WTC11 (cell line): Measurements from ENCODE around the gene MACROD2. TPM values are rescaled to one million over a fixed set of nuclear protein-coding genes. Genes with fewer than 3 reads are reported as not detected.

ENCODE experiments used
- ATAC-seq: fragments of 200-7000 bp; cut with Tn5 transposase; 2 replicates; pipeline ENCODE4 v1.10.0; 2021; ENCODE audit warnings: mild to moderate bottlenecking, moderate library complexity
- CTCF ChIA-PET: fragments of 300-600 bp; sonication (Branson Sonifier 250); formaldehyde crosslinking; loops from one replicate; lab custom pipeline; 2021; ENCODE audit warnings: antibody characterized with exemption; lab: Charles Lee
- POLR2A ChIA-PET: fragments of 350-600 bp; sonication (Branson Sonifier 250); formaldehyde crosslinking; loops from one replicate; lab custom pipeline; 2021; ENCODE audit warnings: antibody characterized with exemption; lab: Charles Lee
- DNase-seq: peaks from one replicate; pipeline ENCODE4 v3.0.0; 2021; ENCODE audit warnings: low spot score
- H3K27ac Mint-ChIP-seq: 2 replicates; pipeline ENCODE4 v1.8.0; 2021; ENCODE audit warnings: mixed read lengths
- H3K27me3 Mint-ChIP-seq: 2 replicates; pipeline ENCODE4 v1.8.0; 2021; ENCODE audit warnings: low read depth, mild to moderate bottlenecking, moderate library complexity, mixed read lengths
- H3K36me3 Mint-ChIP-seq: 2 replicates; pipeline ENCODE4 v1.8.0; 2021; ENCODE audit warnings: mixed read lengths
- H3K4me1 Mint-ChIP-seq: 2 replicates; pipeline ENCODE4 v1.8.0; 2022; ENCODE audit warnings: mixed read lengths
- H3K4me3 Mint-ChIP-seq: 2 replicates; pipeline ENCODE4 v1.8.0; 2021; ENCODE audit warnings: mild to moderate bottlenecking, moderate library complexity, mixed read lengths
- H3K9me3 Mint-ChIP-seq: 2 replicates; pipeline ENCODE4 v1.8.0; 2021; ENCODE audit warnings: mixed read lengths
- ARID4B ChIP-seq: sonication (generic); formaldehyde crosslinking; IDR thresholded peaks from 2 replicates; pipeline ENCODE4 v1.8.0; 2023; ENCODE audit warnings: missing genetic modification reagents, mild to moderate bottlenecking, borderline replicate concordance
- CREM ChIP-seq: sonication (generic); formaldehyde crosslinking; IDR thresholded peaks from 2 replicates; pipeline ENCODE4 v1.8.1; 2022; ENCODE audit warnings: mild to moderate bottlenecking, missing genetic modification reagents, moderate library complexity
- ESRRA ChIP-seq: sonication (generic); formaldehyde crosslinking; IDR thresholded peaks from 2 replicates; pipeline ENCODE4 v1.8.1; 2022; ENCODE audit warnings: mild to moderate bottlenecking, missing genetic modification reagents, borderline replicate concordance
- GRHL2 ChIP-seq: fragments of 250-450 bp; sonication (Bioruptor Pico); IDR thresholded peaks from 2 replicates; pipeline ENCODE4 v1.8.0; 2022; ENCODE audit warnings: mild to moderate bottlenecking, moderate library complexity; ENCODE audit not compliant: insufficient replicate concordance, severe bottlenecking
- GTF2I ChIP-seq: fragments of 250-450 bp; sonication (Bioruptor Pico); conservative IDR thresholded peaks from 2 replicates; pipeline ENCODE4 v1.4.0; 2021; ENCODE audit warnings: mild to moderate bottlenecking
- HMGXB4 ChIP-seq: sonication (generic); formaldehyde crosslinking; IDR thresholded peaks from 2 replicates; pipeline ENCODE4 v1.8.1; 2023; ENCODE audit warnings: mild to moderate bottlenecking, moderate library complexity, missing genetic modification reagents
- KAT7 ChIP-seq: sonication (generic); formaldehyde crosslinking; IDR thresholded peaks from 2 replicates; pipeline ENCODE4 v1.8.1; 2023; ENCODE audit warnings: missing genetic modification reagents, mild to moderate bottlenecking, borderline replicate concordance
- NR2C2 ChIP-seq: sonication (generic); formaldehyde crosslinking; IDR thresholded peaks from 2 replicates; pipeline ENCODE4 v1.8.0; 2022; ENCODE audit warnings: mild to moderate bottlenecking, missing genetic modification reagents
- RORB ChIP-seq: fragments of 250-450 bp; sonication (Bioruptor Pico); IDR thresholded peaks from 2 replicates; pipeline ENCODE4 v1.9.0; 2021; ENCODE audit warnings: mild to moderate bottlenecking
- SMAD3 ChIP-seq: sonication (generic); formaldehyde crosslinking; IDR thresholded peaks from 2 replicates; pipeline ENCODE4 v1.8.0; 2022; ENCODE audit warnings: missing genetic modification reagents, mild to moderate bottlenecking, borderline replicate concordance
- SP1 ChIP-seq: sonication (generic); formaldehyde crosslinking; conservative IDR thresholded peaks from 2 replicates; pipeline ENCODE4 v1.8.1; 2022; ENCODE audit warnings: missing genetic modification reagents
- USF2 ChIP-seq: sonication (generic); formaldehyde crosslinking; IDR thresholded peaks from 2 replicates; pipeline ENCODE4 v1.8.1; 2023; ENCODE audit warnings: mild to moderate bottlenecking, missing genetic modification reagents, moderate library complexity
- ZBTB43 ChIP-seq: sonication (generic); formaldehyde crosslinking; IDR thresholded peaks from 2 replicates; pipeline ENCODE4 v1.8.1; 2023; ENCODE audit warnings: mild to moderate bottlenecking, missing genetic modification reagents
- ZNF138 ChIP-seq: sonication (generic); formaldehyde crosslinking; conservative IDR thresholded peaks from 2 replicates; pipeline ENCODE4 v1.8.1; 2022; ENCODE audit warnings: mild to moderate bottlenecking, moderate library complexity, missing genetic modification reagents
- ZNF317 ChIP-seq: sonication (generic); formaldehyde crosslinking; IDR thresholded peaks from 2 replicates; pipeline ENCODE4 v1.8.1; 2023; ENCODE audit warnings: low read depth, mild to moderate bottlenecking, moderate library complexity, missing genetic modification reagents, borderline replicate concordance
- ZNF423 ChIP-seq: fragments of 250-450 bp; sonication (Bioruptor Pico); IDR thresholded peaks from 2 replicates; pipeline ENCODE4 v2.1.2; 2022; ENCODE audit warnings: mild to moderate bottlenecking, moderate library complexity
- total RNA-seq: library from RNA; stranded (reverse); gene quantifications from 3 replicates; pipeline ENCODE4 v1.2.3, GENCODE V29; 2021
- TF ChIP-seq, protein P1 (sequence below): fragments of 250-450 bp; sonication (Bioruptor Pico); IDR thresholded peaks from 2 replicates; pipeline ENCODE4 v1.9.0; 2021; ENCODE audit warnings: mild to moderate bottlenecking
- TF ChIP-seq, protein P2 (sequence below): fragments of 250-450 bp; sonication (Bioruptor Pico); IDR thresholded peaks from 2 replicates; pipeline ENCODE4 v2.1.2; 2022; ENCODE audit warnings: mild to moderate bottlenecking, moderate library complexity
- TF ChIP-seq, protein P3 (sequence below): fragments of 250-450 bp; sonication (Bioruptor Pico); IDR thresholded peaks from 2 replicates; pipeline ENCODE4 v1.9.0; 2021; ENCODE audit warnings: moderate library complexity, mild to moderate bottlenecking, inconsistent platforms, borderline replicate concordance

MACROD2 gene
- total RNA-seq, 1 experiment from 2014 or later = 4.1 TPM

DNA sequence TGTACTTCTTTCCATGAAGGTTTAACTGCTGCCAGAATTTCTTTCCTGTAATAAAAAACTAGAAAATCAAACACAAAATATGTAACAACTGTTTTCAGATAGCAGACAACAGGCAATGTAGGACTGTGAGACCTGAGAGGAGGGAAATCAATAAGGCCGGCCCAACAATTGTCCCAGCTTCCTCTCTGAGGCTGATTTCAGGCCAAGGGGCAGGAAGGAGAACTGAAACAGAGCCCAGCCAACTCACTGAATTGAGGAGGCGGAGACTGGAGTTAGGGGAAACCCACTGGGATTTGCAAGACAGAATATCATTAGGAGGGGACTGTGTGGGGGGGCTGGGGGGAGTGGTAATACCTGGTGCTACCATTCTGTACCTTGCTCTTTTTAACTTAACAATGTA, 299.9 kb downstream of the MACROD2 start (continued):
- no peak for TF ChIP-seq HMGXB4 (CRISPR knock-in tag)
- TF ChIP-seq ZNF423 (CRISPR knock-in tag) = no peak
- TF ChIP-seq SP1 (CRISPR knock-in tag) = no peak
- no peak for TF ChIP-seq GRHL2

DNA sequence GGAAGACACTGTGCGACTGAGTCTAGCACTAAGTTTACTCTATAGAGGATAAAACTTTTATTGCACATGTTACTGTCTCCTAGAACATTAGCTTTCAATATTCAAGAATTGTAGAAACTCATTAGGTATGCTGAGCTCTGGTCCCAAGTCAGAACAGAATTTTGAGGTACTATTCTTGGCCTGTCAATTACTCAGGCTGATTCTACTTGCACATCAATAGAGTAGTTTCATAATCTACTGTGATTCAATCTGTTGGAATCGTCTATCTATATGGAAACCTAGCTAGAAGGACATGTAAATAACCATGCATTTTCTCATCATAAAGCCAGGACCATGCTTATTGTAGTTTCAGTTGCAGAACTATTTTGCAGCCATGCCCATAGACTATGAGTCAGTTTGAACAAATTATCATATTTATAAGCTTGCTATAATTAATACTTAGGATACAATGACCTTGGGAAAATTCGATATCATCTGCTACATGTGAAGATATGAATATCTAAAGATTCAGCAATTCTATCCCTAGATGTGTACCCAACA, 300.5 kb downstream of the MACROD2 start:
- no peaks in the 10 kb centered on the region for H3K27me3 Mint-ChIP-seq
- TF ChIP-seq SMAD3 (CRISPR knock-in tag) (no peak), CREM (no peak), NR2C2 (no peak), ESRRA (CRISPR knock-in tag) (no peak), KAT7 (no peak), ZNF317 (CRISPR knock-in tag) (no peak), ZNF138 (CRISPR knock-in tag) (no peak), RORB (CRISPR knock-in tag) (no peak), ZBTB43 (no peak), HMGXB4 (CRISPR knock-in tag) (no peak), USF2 (CRISPR knock-in tag) (no peak), ARID4B (CRISPR knock-in tag) (no peak), GTF2I (no peak)
- TF ChIP-seq, protein P1, sequence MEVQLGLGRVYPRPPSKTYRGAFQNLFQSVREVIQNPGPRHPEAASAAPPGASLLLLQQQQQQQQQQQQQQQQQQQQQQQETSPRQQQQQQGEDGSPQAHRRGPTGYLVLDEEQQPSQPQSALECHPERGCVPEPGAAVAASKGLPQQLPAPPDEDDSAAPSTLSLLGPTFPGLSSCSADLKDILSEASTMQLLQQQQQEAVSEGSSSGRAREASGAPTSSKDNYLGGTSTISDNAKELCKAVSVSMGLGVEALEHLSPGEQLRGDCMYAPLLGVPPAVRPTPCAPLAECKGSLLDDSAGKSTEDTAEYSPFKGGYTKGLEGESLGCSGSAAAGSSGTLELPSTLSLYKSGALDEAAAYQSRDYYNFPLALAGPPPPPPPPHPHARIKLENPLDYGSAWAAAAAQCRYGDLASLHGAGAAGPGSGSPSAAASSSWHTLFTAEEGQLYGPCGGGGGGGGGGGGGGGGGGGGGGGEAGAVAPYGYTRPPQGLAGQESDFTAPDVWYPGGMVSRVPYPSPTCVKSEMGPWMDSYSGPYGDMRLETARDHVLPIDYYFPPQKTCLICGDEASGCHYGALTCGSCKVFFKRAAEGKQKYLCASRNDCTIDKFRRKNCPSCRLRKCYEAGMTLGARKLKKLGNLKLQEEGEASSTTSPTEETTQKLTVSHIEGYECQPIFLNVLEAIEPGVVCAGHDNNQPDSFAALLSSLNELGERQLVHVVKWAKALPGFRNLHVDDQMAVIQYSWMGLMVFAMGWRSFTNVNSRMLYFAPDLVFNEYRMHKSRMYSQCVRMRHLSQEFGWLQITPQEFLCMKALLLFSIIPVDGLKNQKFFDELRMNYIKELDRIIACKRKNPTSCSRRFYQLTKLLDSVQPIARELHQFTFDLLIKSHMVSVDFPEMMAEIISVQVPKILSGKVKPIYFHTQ (CRISPR knock-in tag) = no peak
- TF ChIP-seq, protein P2, sequence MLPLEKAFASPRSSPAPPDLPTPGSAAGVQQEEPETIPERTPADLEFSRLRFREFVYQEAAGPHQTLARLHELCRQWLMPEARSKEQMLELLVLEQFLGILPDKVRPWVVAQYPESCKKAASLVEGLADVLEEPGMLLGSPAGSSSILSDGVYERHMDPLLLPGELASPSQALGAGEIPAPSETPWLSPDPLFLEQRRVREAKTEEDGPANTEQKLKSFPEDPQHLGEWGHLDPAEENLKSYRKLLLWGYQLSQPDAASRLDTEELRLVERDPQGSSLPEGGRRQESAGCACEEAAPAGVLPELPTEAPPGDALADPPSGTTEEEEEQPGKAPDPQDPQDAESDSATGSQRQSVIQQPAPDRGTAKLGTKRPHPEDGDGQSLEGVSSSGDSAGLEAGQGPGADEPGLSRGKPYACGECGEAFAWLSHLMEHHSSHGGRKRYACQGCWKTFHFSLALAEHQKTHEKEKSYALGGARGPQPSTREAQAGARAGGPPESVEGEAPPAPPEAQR (CRISPR knock-in tag) = no peak
- TF ChIP-seq, protein P3, sequence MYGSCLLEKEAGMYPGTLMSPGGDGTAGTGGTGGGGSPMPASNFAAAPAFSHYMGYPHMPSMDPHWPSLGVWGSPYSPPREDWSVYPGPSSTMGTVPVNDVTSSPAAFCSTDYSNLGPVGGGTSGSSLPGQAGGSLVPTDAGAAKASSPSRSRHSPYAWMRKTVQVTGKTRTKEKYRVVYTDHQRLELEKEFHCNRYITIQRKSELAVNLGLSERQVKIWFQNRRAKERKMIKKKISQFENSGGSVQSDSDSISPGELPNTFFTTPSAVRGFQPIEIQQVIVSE (CRISPR knock-in tag) = no peak
- H3K4me1 Mint-ChIP-seq = peaks cover 3% of the 10 kb centered on the region
- no peak overlapping the region for H3K4me3 Mint-ChIP-seq
- no peak for ATAC-seq
- H3K27ac Mint-ChIP-seq = no peak overlapping the region
- ChIA-PET CTCF (no interaction called here), POLR2A (no interaction called here)
- H3K9me3 Mint-ChIP-seq = no peaks in the 10 kb centered on the region
- DNase-seq = no peak
- no peaks in the 10 kb centered on the region for H3K36me3 Mint-ChIP-seq
